Stomach smooth muscle (tissue), 2 donors: ENCODE results near the gene MESD.

Experiments
- H3K27ac ChIP-seq: one replicate; pipeline ENCODE4 v1.7.0; 2013; ENCODE audit warnings: mild to moderate bottlenecking, low read length, inconsistent platforms
- H3K27me3 ChIP-seq, 2 donors: one replicate each; pipeline ENCODE4 v1.7.0; 2013; ENCODE audit warnings: low read length in 2 of 2; ENCODE audit not compliant: insufficient read depth in 2 of 2, control insufficient read depth in 1 of 2
- H3K36me3 ChIP-seq, 2 donors: one replicate each; pipeline ENCODE4 v1.7.0; 2013; ENCODE audit warnings: low read length in 2 of 2; ENCODE audit not compliant: control insufficient read depth in 2 of 2, insufficient read depth in 2 of 2
- H3K4me1 ChIP-seq: one replicate; pipeline ENCODE4 v1.7.0; 2013; ENCODE audit warnings: low read length; ENCODE audit not compliant: control insufficient read depth, insufficient read depth
- H3K4me3 ChIP-seq, 2 donors: one replicate each; pipeline ENCODE4 v1.7.0; 2013; ENCODE audit warnings: low read length in 2 of 2
- H3K9ac ChIP-seq, 2 donors: one replicate each; pipeline ENCODE4 v1.7.0; 2013; ENCODE audit warnings: low read length in 2 of 2, mild to moderate bottlenecking in 1 of 2
- H3K9me3 ChIP-seq, 2 donors: one replicate each; pipeline ENCODE4 v1.7.0; 2013; ENCODE audit warnings: low read length in 2 of 2; ENCODE audit not compliant: control insufficient read depth in 2 of 2
- donor health status: healthy.
- donor health status: Pancreatic carcinoma.

Gene MESD

GRCh38 chr15:80950291-80951078 lies 39.1 kb downstream of the MESD start:
- H3K4me3 ChIP-seq, result no peak overlapping the region
- no peak overlapping the region for H3K9ac ChIP-seq
- H3K36me3 ChIP-seq, result peaks cover 38 to 47% of the 10 kb centered on the region in 2 donors
- H3K27ac ChIP-seq, result no peak overlapping the region
- no peaks in the 10 kb centered on the region for H3K9me3 ChIP-seq
- no peaks in the 10 kb centered on the region for H3K27me3 ChIP-seq
- H3K4me1 ChIP-seq, result no peaks in the 10 kb centered on the region

DNA sequence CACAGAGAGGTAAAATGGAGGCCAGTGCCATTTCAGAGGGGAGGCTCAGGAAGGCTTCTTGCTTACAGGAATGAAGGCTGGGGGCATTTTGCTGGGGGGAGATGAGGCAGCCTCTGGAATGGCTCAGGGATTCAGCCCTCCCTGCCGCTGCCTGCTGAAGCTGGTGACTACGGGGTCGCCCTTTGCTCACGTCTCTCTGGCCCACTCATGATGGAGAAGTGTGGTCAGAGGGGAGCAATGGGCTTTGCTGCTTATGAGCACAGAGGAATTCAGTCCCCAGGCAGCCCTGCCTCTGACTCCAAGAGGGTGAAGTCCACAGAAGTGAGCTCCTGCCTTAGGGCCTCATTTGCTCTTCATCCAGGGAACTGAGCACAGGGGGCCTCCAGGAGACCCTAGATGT lies 39.9 kb downstream of the MESD start:
- no peak overlapping the region for H3K27ac ChIP-seq
- H3K4me3 ChIP-seq, result no peak overlapping the region
- no peaks in the 10 kb centered on the region for H3K9me3 ChIP-seq
- peaks cover 40 to 50% of the 10 kb centered on the region in 2 donors for H3K36me3 ChIP-seq
- H3K27me3 ChIP-seq, result no peaks in the 10 kb centered on the region
- H3K9ac ChIP-seq, result no peak overlapping the region
- no peaks in the 10 kb centered on the region for H3K4me1 ChIP-seq

DNA sequence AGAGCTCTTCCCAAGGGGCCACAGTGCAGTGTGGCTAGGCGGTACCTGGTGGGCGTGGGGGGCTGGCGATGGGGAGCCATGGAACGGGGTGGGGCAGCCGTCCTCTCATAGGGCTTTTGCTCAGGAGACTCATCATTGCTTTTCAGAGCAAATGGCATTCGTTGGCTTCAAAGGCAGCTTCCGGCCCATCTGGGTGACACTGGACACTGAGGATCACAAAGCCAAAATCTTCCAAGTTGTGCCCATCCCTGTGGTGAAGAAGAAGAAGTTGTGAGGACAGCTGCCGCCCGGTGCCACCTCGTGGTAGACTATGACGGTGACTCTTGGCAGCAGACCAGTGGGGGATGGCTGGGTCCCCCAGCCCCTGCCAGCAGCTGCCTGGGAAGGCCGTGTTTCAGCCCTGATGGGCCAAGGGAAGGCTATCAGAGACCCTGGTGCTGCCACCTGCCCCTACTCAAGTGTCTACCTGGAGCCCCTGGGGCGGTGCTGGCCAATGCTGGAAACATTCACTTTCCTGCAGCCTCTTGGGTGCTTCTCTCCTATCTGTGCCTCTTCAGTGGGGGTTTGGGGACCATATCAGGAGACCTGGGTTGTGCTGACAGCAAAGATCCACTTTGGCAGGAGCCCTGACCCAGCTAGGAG lies 40.8 kb downstream of the MESD start:
- Histone ChIP-seq H3K4me3 (no peak overlapping the region), H3K4me1 (no peaks in the 10 kb centered on the region), H3K36me3 (peaks cover 40 to 50% of the 10 kb centered on the region in 2 donors), H3K27me3 (no peaks in the 10 kb centered on the region), H3K9ac (no peak overlapping the region), H3K9me3 (no peaks in the 10 kb centered on the region), H3K27ac (no peak overlapping the region)

DNA sequence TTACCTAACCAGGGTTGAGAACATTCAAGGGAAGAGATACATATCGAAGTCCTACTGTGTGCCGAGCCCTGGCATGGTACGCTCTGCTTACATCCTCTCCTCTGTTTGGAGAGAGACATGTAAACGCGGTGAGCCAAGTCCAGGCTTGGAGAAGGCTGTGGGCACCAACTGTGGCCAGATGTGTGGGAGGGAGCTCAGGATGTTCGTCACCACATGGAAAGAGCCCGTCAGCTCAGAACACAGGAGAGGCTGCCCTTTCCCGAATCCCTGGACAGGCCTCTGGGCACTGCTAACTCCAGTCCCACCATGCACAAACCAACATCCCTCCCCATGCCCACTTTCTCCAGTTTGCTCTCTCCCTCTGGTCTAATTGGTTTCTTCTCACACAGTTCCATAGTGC lies 43.0 kb downstream of the MESD start:
- no peak overlapping the region for H3K4me3 ChIP-seq
- H3K4me1 ChIP-seq, result peaks cover 4% of the 10 kb centered on the region
- peaks cover 39 to 53% of the 10 kb centered on the region in 2 donors for H3K36me3 ChIP-seq
- H3K27ac ChIP-seq, result no peak overlapping the region
- H3K27me3 ChIP-seq, result no peaks in the 10 kb centered on the region
- H3K9ac ChIP-seq, result no peak overlapping the region
- no peaks in the 10 kb centered on the region for H3K9me3 ChIP-seq

DNA sequence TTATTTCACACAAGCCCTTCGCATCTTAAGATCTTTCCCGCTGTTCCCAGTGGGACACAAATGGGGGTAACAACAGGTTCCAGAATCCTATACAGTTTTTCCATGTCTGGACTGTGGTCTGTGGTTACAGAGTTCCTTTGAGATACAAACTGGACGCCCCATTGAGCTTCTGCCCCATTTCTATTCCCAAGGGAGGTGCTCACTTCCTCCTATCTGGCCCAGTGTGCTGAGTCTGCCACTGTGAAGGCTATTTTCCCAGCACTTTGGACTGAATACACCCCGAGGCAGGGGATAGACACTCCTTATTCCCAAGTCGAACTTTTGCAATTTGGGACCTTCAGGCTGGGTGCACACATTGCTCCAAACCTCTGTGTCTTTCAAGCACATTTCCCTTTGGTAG lies 44.0 kb downstream of the MESD start:
- no peak overlapping the region for H3K4me3 ChIP-seq
- H3K36me3 ChIP-seq, result peaks cover 34 to 50% of the 10 kb centered on the region in 2 donors
- H3K27ac ChIP-seq, result no peak overlapping the region
- H3K9me3 ChIP-seq, result no peaks in the 10 kb centered on the region
- no peak overlapping the region for H3K9ac ChIP-seq
- peaks cover 5% of the 10 kb centered on the region for H3K4me1 ChIP-seq
- H3K27me3 ChIP-seq, result no peaks in the 10 kb centered on the region

DNA sequence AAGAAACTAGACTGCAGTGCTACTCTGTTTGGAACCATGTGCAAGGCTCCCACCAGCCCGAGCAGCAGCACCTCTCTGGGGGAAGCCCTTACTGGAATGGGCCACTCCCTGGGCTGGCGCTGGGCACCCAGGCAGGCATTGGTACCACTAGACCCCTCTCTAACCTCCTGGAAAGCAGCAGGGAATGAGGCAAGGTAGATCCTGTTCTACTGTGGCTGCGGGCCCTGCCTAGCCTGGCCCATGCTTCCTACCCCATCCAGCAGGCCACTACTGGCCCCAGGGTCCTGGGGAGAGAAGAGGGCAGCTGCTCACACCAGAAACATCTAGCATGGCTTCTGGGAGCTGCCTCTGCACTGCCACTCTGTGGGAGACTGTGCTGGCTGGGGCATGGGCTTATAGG lies 44.8 kb downstream of the MESD start:
- no peak overlapping the region for H3K27ac ChIP-seq
- H3K4me3 ChIP-seq, result no peak overlapping the region
- no peak overlapping the region for H3K9ac ChIP-seq
- H3K9me3 ChIP-seq, result no peaks in the 10 kb centered on the region
- peaks cover 28 to 44% of the 10 kb centered on the region in 2 donors for H3K36me3 ChIP-seq
- no peaks in the 10 kb centered on the region for H3K27me3 ChIP-seq
- H3K4me1 ChIP-seq, result peaks cover 12% of the 10 kb centered on the region

- no peak overlapping the region for H3K27ac ChIP-seq
- H3K27me3 ChIP-seq, result no peaks in the 10 kb centered on the region
- H3K4me1 ChIP-seq, result peaks cover 12% of the 10 kb centered on the region
- no peak overlapping the region for H3K4me3 ChIP-seq
- H3K36me3 ChIP-seq, result peaks cover 18 to 32% of the 10 kb centered on the region in 2 donors
- H3K9ac ChIP-seq, result no peak overlapping the region
- no peaks in the 10 kb centered on the region for H3K9me3 ChIP-seq
Observed at GRCh38 chr15:80942746-80943565, 46.7 kb downstream of the MESD start.

- Histone ChIP-seq H3K36me3 (peaks cover 11 to 27% of the 10 kb centered on the region in 2 donors), H3K27ac (no peak overlapping the region), H3K4me3 (no peak overlapping the region), H3K27me3 (no peaks in the 10 kb centered on the region), H3K9me3 (no peaks in the 10 kb centered on the region), H3K9ac (no peak overlapping the region), H3K4me1 (peaks cover 14% of the 10 kb centered on the region)
Observed at GRCh38 chr15:80942266-80942665, 47.4 kb downstream of the MESD start.

DNA sequence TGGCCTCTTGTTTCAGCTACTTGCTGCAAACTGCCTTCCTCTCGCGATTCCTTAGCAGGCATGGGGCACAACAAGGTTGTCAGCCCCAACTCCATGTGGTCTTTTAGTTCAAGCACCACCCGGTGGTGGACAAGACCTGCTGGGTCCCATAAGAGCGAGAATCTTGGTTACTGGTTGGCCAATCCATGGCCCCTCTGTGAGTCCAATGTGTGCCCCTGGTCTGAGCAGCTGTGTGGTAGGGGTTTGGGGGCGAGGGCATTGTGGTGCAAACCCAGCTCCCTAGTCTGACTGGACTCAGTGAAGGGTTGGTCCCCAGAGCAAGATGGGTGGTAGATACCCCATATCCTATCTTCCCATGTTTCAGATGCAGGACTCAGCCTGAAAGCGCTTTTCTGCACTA lies 48.8 kb downstream of the MESD start:
- Histone ChIP-seq H3K4me3 (no peak overlapping the region), H3K27ac (no peak overlapping the region), H3K9me3 (no peaks in the 10 kb centered on the region), H3K9ac (no peak overlapping the region), H3K27me3 (no peaks in the 10 kb centered on the region), H3K36me3 (peaks cover 5 to 14% of the 10 kb centered on the region in 2 donors), H3K4me1 (peaks cover 26% of the 10 kb centered on the region)

- H3K4me1 ChIP-seq, result peaks cover 30% of the 10 kb centered on the region
- H3K27ac ChIP-seq, result peak overlapping the region; percentile 46
- H3K36me3 ChIP-seq, result peaks cover 4 to 9% of the 10 kb centered on the region in 2 donors
- no peaks in the 10 kb centered on the region for H3K27me3 ChIP-seq
- H3K9ac ChIP-seq, result no peak overlapping the region
- H3K4me3 ChIP-seq, result no peak overlapping the region
- no peaks in the 10 kb centered on the region for H3K9me3 ChIP-seq
Observed at GRCh38 chr15:80940331-80940730, 49.3 kb downstream of the MESD start.
